GM12892 (cell line): ENCODE data around the gene KRT79.

Experiments
- DNase-seq: peaks from one replicate; pipeline ENCODE4 v3.0.0; 2011; ENCODE audit not compliant: insufficient read length
- FAIRE-seq: peaks from 2 replicates; lab custom pipeline; 2011; peaks lifted over from hg19 to GRCh38; lab: Jason Lieb, UNC
- POLR2A ChIP-seq: IDR thresholded peaks from 2 replicates; pipeline ENCODE4 v1.6.1; 2011; ENCODE audit warnings: low read depth, low read length, control low read depth
- POLR2AphosphoS5 ChIP-seq: IDR thresholded peaks from 2 replicates; pipeline ENCODE4 v1.6.1; 2011; ENCODE audit warnings: low read depth, low read length, control low read depth
- TAF1 ChIP-seq: IDR thresholded peaks from 2 replicates; pipeline ENCODE4 v1.6.1; 2011; ENCODE audit warnings: low read depth, mild to moderate bottlenecking, control low read depth, low read length, borderline replicate concordance

KRT79 gene

GRCh38 chr12:52837781-52838608, 3.9 kb upstream of the KRT79 start:
- FAIRE-seq (no peak), DNase-seq (no peak)
- TF ChIP-seq TAF1 (no peak), POLR2A (no peak), POLR2AphosphoS5 (no peak)

- TF ChIP-seq POLR2A = no peak
- no peak for TF ChIP-seq POLR2AphosphoS5
- TF ChIP-seq TAF1 = no peak
- FAIRE-seq (no peak), DNase-seq (no peak)
Measured at GRCh38 chr12:52837413-52837741, 3.3 kb upstream of the KRT79 start.

DNA sequence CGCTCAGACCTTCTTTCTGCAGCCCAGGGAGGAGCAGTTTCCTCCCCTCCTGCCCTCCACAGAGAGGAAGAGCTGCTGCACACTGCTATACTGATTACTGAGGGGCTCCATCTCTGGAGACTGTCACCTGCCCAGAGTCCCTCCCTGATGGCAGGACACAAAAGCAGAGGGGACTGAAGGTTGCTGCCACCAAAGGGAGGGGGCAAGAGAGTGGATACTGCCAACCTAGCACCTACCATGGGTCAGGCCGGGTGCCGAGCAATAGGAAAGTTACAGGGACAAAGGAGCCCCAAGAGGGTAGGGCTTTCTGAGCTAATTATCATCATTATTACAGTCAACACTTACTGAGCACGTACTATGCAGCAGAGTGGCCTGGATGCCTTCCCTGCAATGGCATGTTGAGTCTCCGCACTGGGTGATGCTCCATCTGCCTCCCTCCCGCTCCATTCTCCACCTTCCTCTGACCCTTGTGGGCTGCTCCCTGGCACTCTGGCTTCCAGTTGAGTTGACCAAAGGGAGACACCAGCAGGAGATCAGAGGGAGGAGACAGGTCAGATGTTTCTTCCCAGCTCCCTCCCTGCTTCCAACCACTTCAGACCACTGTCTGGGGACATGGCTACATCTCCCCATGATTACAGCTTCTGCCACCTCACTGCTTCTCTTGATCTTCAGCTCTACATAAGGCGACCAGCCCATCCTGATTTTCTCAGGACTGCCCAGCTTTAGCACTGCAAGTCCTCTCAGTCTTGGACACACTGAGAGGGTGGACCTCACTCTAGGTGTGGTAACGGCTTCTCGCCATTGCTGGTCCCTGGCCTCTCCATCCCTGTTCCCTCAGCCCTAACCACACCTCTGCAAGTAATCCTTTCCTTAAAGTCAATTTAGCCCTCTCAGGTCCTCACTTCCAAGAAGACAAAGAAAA, 2.6 kb upstream of the KRT79 start:
- no peak for DNase-seq
- no peak for FAIRE-seq
- no peak for TF ChIP-seq POLR2A
- TF ChIP-seq POLR2AphosphoS5 = no peak
- TF ChIP-seq TAF1 = no peak

- FAIRE-seq = no peak
Measured at GRCh38 chr12:52836042-52836466, 1.9 kb upstream of the KRT79 start.

GRCh38 chr12:52835271-52836041, 1.3 kb upstream of the KRT79 start:
- FAIRE-seq (no peak), DNase-seq (no peak)
- TF ChIP-seq POLR2A = no peak
- no peak for TF ChIP-seq POLR2AphosphoS5
- TF ChIP-seq TAF1 = no peak

More at GRCh38 chr12:52836042-52836466, 1.9 kb upstream of the KRT79 start:
- TF ChIP-seq TAF1 (no peak), POLR2AphosphoS5 (no peak), POLR2A (no peak)
- DNase-seq = no peak

- no peak for TF ChIP-seq POLR2AphosphoS5
- DNase-seq = no peak
- FAIRE-seq = no peak
Measured at GRCh38 chr12:52834727-52835001, 553 bp upstream of the KRT79 start.

GRCh38 chr12:52832985-52833905, 866 bp downstream of the KRT79 start:
- FAIRE-seq = no peak
- TF ChIP-seq TAF1 (no peak), POLR2A (no peak), POLR2AphosphoS5 (no peak)
- DNase-seq = no peak

DNA sequence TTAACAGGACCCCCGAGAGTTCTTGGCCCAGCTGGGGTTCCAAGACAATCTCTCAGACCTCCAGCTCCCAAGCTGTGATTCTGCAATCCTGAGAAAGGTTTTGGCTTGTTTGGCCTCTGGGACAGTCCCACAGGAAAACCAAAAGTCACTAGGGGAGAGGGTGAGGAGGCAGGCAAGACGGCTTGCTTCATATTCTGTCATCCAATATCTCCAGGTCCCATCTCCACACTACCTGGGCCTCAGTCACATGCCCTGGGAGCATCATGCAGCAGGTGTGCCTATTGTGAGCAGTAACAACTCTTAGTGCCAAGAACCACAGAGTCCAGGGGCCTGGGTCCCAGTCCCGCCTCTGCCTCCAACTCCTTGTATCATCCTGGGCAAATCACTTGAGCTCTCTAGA, 1.7 kb downstream of the KRT79 start:
- no peak for DNase-seq
- TF ChIP-seq POLR2A = no peak
- TF ChIP-seq POLR2AphosphoS5 = no peak
- TF ChIP-seq TAF1 = no peak
- FAIRE-seq = no peak

GRCh38 chr12:52831251-52831650, 2.9 kb downstream of the KRT79 start:
- DNase-seq (no peak), FAIRE-seq (no peak)
- TF ChIP-seq POLR2AphosphoS5 = no peak
- no peak for TF ChIP-seq POLR2A
- no peak for TF ChIP-seq TAF1

DNA sequence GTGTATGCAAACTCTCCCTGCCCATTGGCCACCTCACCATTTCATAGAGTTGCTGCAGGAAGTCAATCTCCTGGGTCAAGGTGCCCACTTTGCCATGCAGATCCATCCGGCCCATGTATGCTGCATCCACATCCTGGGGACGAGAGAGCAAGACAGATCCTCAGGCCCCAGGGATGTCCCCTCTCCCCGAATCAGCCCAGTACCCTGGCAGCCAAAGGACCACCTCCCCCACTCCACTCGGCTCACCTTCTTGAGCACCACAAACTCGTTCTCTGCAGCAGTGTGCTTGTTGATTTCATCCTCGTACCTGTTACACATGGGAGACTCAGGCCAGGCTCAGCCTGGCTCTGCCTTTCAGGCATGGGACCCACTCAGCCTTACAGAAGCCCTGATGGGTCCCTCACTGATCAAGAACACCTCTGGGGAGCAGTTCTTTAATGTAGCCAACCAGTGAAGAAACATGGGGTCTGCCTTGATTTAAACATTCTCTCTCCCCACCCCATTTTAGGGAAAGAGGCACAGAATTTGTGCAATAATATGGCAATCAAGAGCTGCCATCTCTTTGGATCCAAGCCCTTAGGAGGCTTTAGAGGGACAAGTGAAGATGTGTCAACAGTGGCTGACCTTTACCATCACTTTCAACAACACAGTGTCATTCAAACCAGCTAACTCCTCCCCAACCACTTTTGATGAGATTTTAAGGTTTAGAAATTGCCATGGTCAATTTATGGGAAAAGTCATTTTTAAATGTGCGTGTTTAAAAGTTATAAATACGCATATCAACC, 3.9 kb downstream of the KRT79 start:
- FAIRE-seq = no peak
- no peak for DNase-seq
- TF ChIP-seq TAF1 (no peak), POLR2A (no peak), POLR2AphosphoS5 (no peak)
